ENCODE results near the gene WWOX. TPM values are rescaled to one million over a fixed set of nuclear protein-coding genes. Genes with fewer than 3 reads are reported as not detected.

WWOX gene
- total RNA-seq, 2 donors from 2014 or later, result 12.6 to 17.2 TPM

- Mint-ChIP-seq H3K27ac (no peak overlapping the region), H3K36me3 (no peaks in the 10 kb centered on the region), H3K9me3 (peaks cover 0 to 4% of the 10 kb centered on the region in 2 donors)
- DNase-seq (ENCODE audit: low spot score in 2 of 2) (no peak), ATAC-seq (no peak)
Observed at GRCh38 chr16:79098907-79099306, 999.5 kb downstream of the WWOX start.

- no peak overlapping the region for H3K27ac Mint-ChIP-seq
- ATAC-seq (no peak), DNase-seq (ENCODE audit: low spot score in 2 of 2) (no peak)
- no peaks in the 10 kb centered on the region for H3K36me3 Mint-ChIP-seq
- peaks cover 0 to 4% of the 10 kb centered on the region in 2 donors for H3K9me3 Mint-ChIP-seq
Observed at GRCh38 chr16:79099716-79100115, 1000.3 kb downstream of the WWOX start.

GRCh38 chr16:79100447-79100846, 1001.0 kb downstream of the WWOX start:
- H3K36me3 Mint-ChIP-seq, result no peaks in the 10 kb centered on the region
- H3K27ac Mint-ChIP-seq, result no peak overlapping the region
- H3K9me3 Mint-ChIP-seq, result peaks cover 0 to 4% of the 10 kb centered on the region in 2 donors
- ATAC-seq (no peak), DNase-seq (ENCODE audit: low spot score in 2 of 2) (no peak)

- Mint-ChIP-seq H3K9me3 (peaks cover 0 to 1% of the 10 kb centered on the region in 2 donors), H3K27ac (no peak overlapping the region), H3K36me3 (no peaks in the 10 kb centered on the region)
- no peak for ATAC-seq
- DNase-seq (ENCODE audit: low spot score in 2 of 2), result no peak
Observed at GRCh38 chr16:79101491-79101890, 1002.0 kb downstream of the WWOX start.

- ATAC-seq, result no peak
- no peaks in the 10 kb centered on the region for H3K36me3 Mint-ChIP-seq
- H3K27ac Mint-ChIP-seq, result no peak overlapping the region
- no peaks in the 10 kb centered on the region for H3K9me3 Mint-ChIP-seq
- DNase-seq (ENCODE audit: low spot score in 2 of 2), result no peak
Observed at GRCh38 chr16:79104567-79104966, 1005.1 kb downstream of the WWOX start.

GRCh38 chr16:79107301-79107700, 1007.8 kb downstream of the WWOX start:
- DNase-seq (ENCODE audit: low spot score in 2 of 2), result no peak
- Mint-ChIP-seq H3K27ac (no peak overlapping the region), H3K9me3 (no peaks in the 10 kb centered on the region), H3K36me3 (peaks cover 0 to 5% of the 10 kb centered on the region in 2 donors)
- ATAC-seq, result no peak

- Mint-ChIP-seq H3K27ac (no peak overlapping the region), H3K9me3 (no peaks in the 10 kb centered on the region), H3K36me3 (peaks cover 0 to 9% of the 10 kb centered on the region in 2 donors)
- ATAC-seq, result no peak
- DNase-seq (ENCODE audit: low spot score in 2 of 2), result no peak
Observed at GRCh38 chr16:79109771-79110170, 1010.3 kb downstream of the WWOX start.

- Mint-ChIP-seq H3K36me3 (peaks cover 0 to 9% of the 10 kb centered on the region in 2 donors), H3K9me3 (no peaks in the 10 kb centered on the region), H3K27ac (no peak overlapping the region)
- no peak for ATAC-seq
- no peak for DNase-seq (ENCODE audit: low spot score in 2 of 2)
Observed at GRCh38 chr16:79110242-79110641, 1010.8 kb downstream of the WWOX start.

- Mint-ChIP-seq H3K9me3 (no peaks in the 10 kb centered on the region), H3K27ac (no peak overlapping the region), H3K36me3 (peaks cover 0 to 9% of the 10 kb centered on the region in 2 donors)
- no peak for ATAC-seq
- DNase-seq (ENCODE audit: low spot score in 2 of 2), result no peak
Observed at GRCh38 chr16:79110953-79111352, 1011.5 kb downstream of the WWOX start.

- no peak for ATAC-seq
- H3K36me3 Mint-ChIP-seq, result peaks cover 0 to 9% of the 10 kb centered on the region in 2 donors
- no peak for DNase-seq (ENCODE audit: low spot score in 2 of 2)
- no peaks in the 10 kb centered on the region for H3K9me3 Mint-ChIP-seq
- no peak overlapping the region for H3K27ac Mint-ChIP-seq
Observed at GRCh38 chr16:79112462-79112861, 1013.0 kb downstream of the WWOX start.

- H3K9me3 Mint-ChIP-seq, result no peaks in the 10 kb centered on the region
- H3K36me3 Mint-ChIP-seq, result peaks cover 0 to 9% of the 10 kb centered on the region in 2 donors
- no peak for DNase-seq (ENCODE audit: low spot score in 2 of 2)
- no peak overlapping the region for H3K27ac Mint-ChIP-seq
- no peak for ATAC-seq
Observed at GRCh38 chr16:79113826-79114225, 1014.4 kb downstream of the WWOX start.

- Mint-ChIP-seq H3K36me3 (peaks cover 0 to 9% of the 10 kb centered on the region in 2 donors), H3K9me3 (no peaks in the 10 kb centered on the region), H3K27ac (no peak overlapping the region)
- ATAC-seq, result no peak
- DNase-seq (ENCODE audit: low spot score in 2 of 2), result no peak
Observed at GRCh38 chr16:79114759-79115158, 1015.3 kb downstream of the WWOX start.

- peaks cover 8 to 15% of the 10 kb centered on the region in 2 donors for H3K9me3 Mint-ChIP-seq
- no peak overlapping the region for H3K27ac Mint-ChIP-seq
- no peaks in the 10 kb centered on the region for H3K36me3 Mint-ChIP-seq
- DNase-seq (ENCODE audit: low spot score in 2 of 2), result no peak
- no peak for ATAC-seq
Observed at GRCh38 chr16:79121906-79122305, 1022.5 kb downstream of the WWOX start.

- ATAC-seq (no peak), DNase-seq (ENCODE audit: low spot score in 2 of 2) (no peak)
- H3K27ac Mint-ChIP-seq, result no peak overlapping the region
- H3K9me3 Mint-ChIP-seq, result peaks cover 8 to 15% of the 10 kb centered on the region in 2 donors
- H3K36me3 Mint-ChIP-seq, result no peaks in the 10 kb centered on the region
Observed at GRCh38 chr16:79122343-79122742, 1022.9 kb downstream of the WWOX start.

GRCh38 chr16:79124016-79124756, 1024.7 kb downstream of the WWOX start:
- DNase-seq (ENCODE audit: low spot score in 2 of 2) (no peak), ATAC-seq (no peak)
- peaks cover 8 to 15% of the 10 kb centered on the region in 2 donors for H3K9me3 Mint-ChIP-seq
- H3K27ac Mint-ChIP-seq, result no peak overlapping the region
- H3K36me3 Mint-ChIP-seq, result no peaks in the 10 kb centered on the region

GRCh38 chr16:79127766-79128165, 1028.3 kb downstream of the WWOX start:
- H3K27ac Mint-ChIP-seq, result no peak overlapping the region
- DNase-seq (ENCODE audit: low spot score in 2 of 2) (no peak), ATAC-seq (no peak)
- H3K36me3 Mint-ChIP-seq, result peaks cover 0 to 5% of the 10 kb centered on the region in 2 donors
- peaks cover 4 to 15% of the 10 kb centered on the region in 2 donors for H3K9me3 Mint-ChIP-seq

GRCh38 chr16:79128706-79129105, 1029.3 kb downstream of the WWOX start:
- Mint-ChIP-seq H3K9me3 (peaks cover 0 to 6% of the 10 kb centered on the region in 2 donors), H3K27ac (no peak overlapping the region)
- no peak for ATAC-seq

GRCh38 chr16:79130616-79131015, 1031.2 kb downstream of the WWOX start:
- DNase-seq (ENCODE audit: low spot score in 2 of 2), result no peak
- H3K36me3 Mint-ChIP-seq, result peaks cover 0 to 5% of the 10 kb centered on the region in 2 donors

More at GRCh38 chr16:79128706-79129105, 1029.3 kb downstream of the WWOX start:
- no peak for DNase-seq (ENCODE audit: low spot score in 2 of 2)
- peaks cover 0 to 5% of the 10 kb centered on the region in 2 donors for H3K36me3 Mint-ChIP-seq

More at GRCh38 chr16:79130616-79131015, 1031.2 kb downstream of the WWOX start:
- Mint-ChIP-seq H3K9me3 (peaks cover 0 to 5% of the 10 kb centered on the region in 2 donors), H3K27ac (no peak overlapping the region)
- no peak for ATAC-seq
